DOHH2 (cell line): ENCODE measurements around the gene EEFSEC.

ENCODE experiments used
- EZH2phosphoT487 ChIP-seq: fragments of 200-600 bp; sonication (generic); IDR thresholded peaks from 2 replicates; pipeline ENCODE4 v1.6.1; 2017; ENCODE audit warnings: borderline replicate concordance, mild to moderate bottlenecking, antibody characterized with exemption, low read length, moderate library complexity, mixed read lengths
- TF ChIP-seq, protein P1 (sequence below): fragments of 200-600 bp; sonication (generic); IDR thresholded peaks from one replicate; pipeline ENCODE4 v1.5.1; 2014; ENCODE audit warnings: antibody characterized with exemption, mild to moderate bottlenecking, low read depth, low read length; ENCODE audit not compliant: poor library complexity, severe bottlenecking

DNA sequence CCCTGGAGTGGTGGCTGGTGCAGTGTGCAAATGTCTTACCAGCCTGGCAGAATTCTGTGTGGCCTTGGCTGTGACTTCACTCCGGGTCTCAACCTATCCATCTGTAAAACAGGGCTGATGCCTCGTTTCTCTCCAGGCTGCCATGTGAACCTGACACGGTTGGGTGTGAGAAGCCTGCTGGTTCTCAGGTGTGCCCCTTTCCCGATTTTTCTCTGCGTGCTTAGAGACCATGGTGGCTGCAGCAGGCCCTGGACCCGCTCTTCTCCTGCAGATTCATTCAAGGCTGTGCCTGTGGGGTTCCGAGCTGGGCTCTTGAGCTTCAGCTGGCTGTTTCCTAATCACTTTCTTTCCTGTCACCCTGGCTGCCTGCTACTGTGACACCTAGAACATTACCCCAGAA lies 38.9 kb downstream of the EEFSEC start:
- no peak for TF ChIP-seq EZH2phosphoT487
- TF ChIP-seq, protein P1, sequence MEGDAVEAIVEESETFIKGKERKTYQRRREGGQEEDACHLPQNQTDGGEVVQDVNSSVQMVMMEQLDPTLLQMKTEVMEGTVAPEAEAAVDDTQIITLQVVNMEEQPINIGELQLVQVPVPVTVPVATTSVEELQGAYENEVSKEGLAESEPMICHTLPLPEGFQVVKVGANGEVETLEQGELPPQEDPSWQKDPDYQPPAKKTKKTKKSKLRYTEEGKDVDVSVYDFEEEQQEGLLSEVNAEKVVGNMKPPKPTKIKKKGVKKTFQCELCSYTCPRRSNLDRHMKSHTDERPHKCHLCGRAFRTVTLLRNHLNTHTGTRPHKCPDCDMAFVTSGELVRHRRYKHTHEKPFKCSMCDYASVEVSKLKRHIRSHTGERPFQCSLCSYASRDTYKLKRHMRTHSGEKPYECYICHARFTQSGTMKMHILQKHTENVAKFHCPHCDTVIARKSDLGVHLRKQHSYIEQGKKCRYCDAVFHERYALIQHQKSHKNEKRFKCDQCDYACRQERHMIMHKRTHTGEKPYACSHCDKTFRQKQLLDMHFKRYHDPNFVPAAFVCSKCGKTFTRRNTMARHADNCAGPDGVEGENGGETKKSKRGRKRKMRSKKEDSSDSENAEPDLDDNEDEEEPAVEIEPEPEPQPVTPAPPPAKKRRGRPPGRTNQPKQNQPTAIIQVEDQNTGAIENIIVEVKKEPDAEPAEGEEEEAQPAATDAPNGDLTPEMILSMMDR: no peak
